HG03045 (cell line): Measurements from ENCODE around the gene LAMA4.

Experiments
- ATAC-seq: cut with Tn5 transposase; IDR thresholded peaks from one replicate; pipeline ENCODE4 v1.9.1; 2021; ENCODE audit warnings: mild to moderate bottlenecking, moderate library complexity; ENCODE audit not compliant: unreplicated experiment

The LAMA4 gene

GRCh38 chr6:112253841-112254816 is at the start of gene LAMA4:
TSS of gene LAMA4 (minus strand) at chr6:112254567. CDS start at chr6:112254150, 417 bp downstream.
- ATAC-seq, result no peak

- ATAC-seq, result no peak
These were observed 47.9 kb upstream of the LAMA4 start for GRCh38 chr6:112302142-112302705.

GRCh38 chr6:112300896-112301295 is 46.5 kb upstream of the LAMA4 start:
- ATAC-seq, result no peak

- ATAC-seq, result no peak
These were observed 44.5 kb upstream of the LAMA4 start for GRCh38 chr6:112298816-112299281.

GRCh38 chr6:112298021-112298745 is 43.8 kb upstream of the LAMA4 start:
- ATAC-seq, result no peak

GRCh38 chr6:112296694-112297093 is 42.3 kb upstream of the LAMA4 start:
- no peak for ATAC-seq

- ATAC-seq, result no peak
These were observed 41.8 kb upstream of the LAMA4 start for GRCh38 chr6:112296122-112296521.

- no peak for ATAC-seq
These were observed 36.9 kb upstream of the LAMA4 start for GRCh38 chr6:112291161-112291762.

- ATAC-seq, result no peak
These were observed 34.7 kb upstream of the LAMA4 start for GRCh38 chr6:112289038-112289566.

GRCh38 chr6:112288475-112288874 is 34.1 kb upstream of the LAMA4 start:
- no peak for ATAC-seq

GRCh38 chr6:112287577-112288225 is 33.3 kb upstream of the LAMA4 start:
- ATAC-seq, result no peak

GRCh38 chr6:112286500-112287144 is 32.3 kb upstream of the LAMA4 start:
- no peak for ATAC-seq

GRCh38 chr6:112286010-112286409 is 31.6 kb upstream of the LAMA4 start:
- ATAC-seq, result peak; percentile 48

GRCh38 chr6:112284603-112285002 is 30.2 kb upstream of the LAMA4 start:
- ATAC-seq, result no peak

- ATAC-seq, result no peak
These were observed 29.3 kb upstream of the LAMA4 start for GRCh38 chr6:112283621-112284020.

GRCh38 chr6:112281821-112282615 is 27.7 kb upstream of the LAMA4 start:
- ATAC-seq, result no peak

GRCh38 chr6:112279031-112279935 is 24.9 kb upstream of the LAMA4 start:
- no peak for ATAC-seq

GRCh38 chr6:112275365-112275764 is 21.0 kb upstream of the LAMA4 start:
- no peak for ATAC-seq
